HG03108 (cell line): ENCODE results near the gene KCTD17.

Experiments
- ATAC-seq: cut with Tn5 transposase; IDR thresholded peaks from one replicate; pipeline ENCODE4 v1.9.1; 2021; ENCODE audit warnings: moderate library complexity; ENCODE audit not compliant: unreplicated experiment

Gene KCTD17

GRCh38 chr22:37051391-37052385 lies at the start of gene KCTD17:
Gene KCTD17 (plus strand): TSS chr22:37051742. CDS start chr22:37051761, 19 bp downstream.
- peak; percentile 66 for ATAC-seq

DNA sequence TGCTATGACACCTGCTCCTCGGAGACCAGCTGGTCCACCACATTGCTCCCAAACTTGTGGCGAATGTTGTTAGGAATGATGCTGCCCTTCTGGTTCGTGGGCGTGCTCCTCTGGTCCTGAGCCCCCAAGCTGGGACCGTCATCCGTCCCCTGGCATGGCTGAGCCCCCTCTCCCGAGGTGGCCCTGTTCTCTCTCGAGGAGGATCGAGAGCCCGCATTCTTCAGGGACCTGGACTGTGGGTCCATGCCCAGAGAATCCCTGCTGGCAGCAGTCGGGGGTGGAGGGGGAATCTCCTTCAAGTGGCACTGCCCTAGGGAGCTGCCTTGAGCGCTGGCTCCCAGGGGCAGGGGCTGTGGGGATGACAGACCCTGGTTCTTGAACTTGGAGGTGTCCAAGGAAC lies 49.7 kb upstream of the KCTD17 start:
- ATAC-seq, result no peak

DNA sequence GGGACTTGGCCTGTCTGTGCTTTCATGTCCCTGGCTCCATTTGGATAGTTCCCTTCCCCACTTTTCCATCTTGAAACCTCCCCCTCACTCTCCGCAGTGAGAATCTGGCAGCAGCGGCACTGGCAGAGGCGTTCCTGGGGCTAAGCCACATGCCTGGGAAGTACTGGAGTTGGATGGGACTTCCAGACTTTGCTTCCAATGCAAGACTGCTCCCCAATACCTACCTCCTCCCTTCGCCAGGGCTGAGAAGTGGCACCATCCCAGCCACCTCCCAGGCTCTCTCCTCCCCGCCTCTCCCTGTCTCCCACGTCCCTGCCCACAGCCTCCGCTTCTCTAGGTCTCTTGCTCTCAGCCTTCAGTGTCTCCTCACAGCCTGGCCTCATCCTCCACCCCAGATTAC lies 48.9 kb upstream of the KCTD17 start:
- no peak for ATAC-seq

DNA sequence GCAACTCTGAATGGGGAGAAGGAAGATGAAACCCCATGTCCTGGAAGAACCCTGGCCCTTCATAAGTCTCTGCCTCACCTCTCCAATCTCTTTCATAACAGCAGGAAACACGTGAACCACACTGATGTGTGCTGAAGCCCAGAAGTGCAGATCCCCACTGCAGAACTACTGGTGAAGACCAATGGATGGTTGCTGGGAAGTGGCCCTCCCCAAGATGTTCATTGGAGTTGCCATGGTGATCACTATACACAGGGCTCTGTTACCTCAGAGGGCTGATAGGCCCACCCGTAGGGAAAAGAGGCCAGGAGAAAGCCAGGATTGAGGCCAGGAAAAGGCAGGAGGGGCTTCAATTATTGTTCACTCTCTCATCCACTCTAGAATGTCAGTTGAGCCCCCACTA lies 43.9 kb upstream of the KCTD17 start:
- no peak for ATAC-seq

GRCh38 chr22:37008365-37008764 lies 43.2 kb upstream of the KCTD17 start:
- no peak for ATAC-seq

- no peak for ATAC-seq
Observed at GRCh38 chr22:37009490-37009889, 42.1 kb upstream of the KCTD17 start.

GRCh38 chr22:37010174-37010573 lies 41.4 kb upstream of the KCTD17 start:
- ATAC-seq, result no peak

DNA sequence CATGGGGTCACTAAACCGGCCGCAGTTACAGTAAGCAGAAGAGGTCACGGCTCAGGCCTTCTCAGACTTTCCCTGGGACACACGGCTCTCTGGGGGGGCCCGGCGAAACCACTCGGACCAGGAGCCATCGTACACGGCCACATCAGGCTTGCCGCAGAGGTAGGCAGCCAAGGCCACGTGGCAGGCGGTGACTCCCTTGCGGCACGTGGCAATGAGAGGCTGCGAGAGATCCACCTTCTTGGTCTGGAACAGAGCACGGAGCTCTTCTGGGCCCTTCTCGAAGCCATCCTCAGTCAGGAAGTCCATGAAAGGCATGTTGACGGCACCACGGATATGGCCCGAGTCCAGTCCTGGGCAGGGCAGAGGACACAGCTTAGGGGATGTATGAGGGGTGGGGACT lies 40.6 kb upstream of the KCTD17 start:
- no peak for ATAC-seq

- no peak for ATAC-seq
Observed at GRCh38 chr22:37011472-37011871, 40.1 kb upstream of the KCTD17 start.

DNA sequence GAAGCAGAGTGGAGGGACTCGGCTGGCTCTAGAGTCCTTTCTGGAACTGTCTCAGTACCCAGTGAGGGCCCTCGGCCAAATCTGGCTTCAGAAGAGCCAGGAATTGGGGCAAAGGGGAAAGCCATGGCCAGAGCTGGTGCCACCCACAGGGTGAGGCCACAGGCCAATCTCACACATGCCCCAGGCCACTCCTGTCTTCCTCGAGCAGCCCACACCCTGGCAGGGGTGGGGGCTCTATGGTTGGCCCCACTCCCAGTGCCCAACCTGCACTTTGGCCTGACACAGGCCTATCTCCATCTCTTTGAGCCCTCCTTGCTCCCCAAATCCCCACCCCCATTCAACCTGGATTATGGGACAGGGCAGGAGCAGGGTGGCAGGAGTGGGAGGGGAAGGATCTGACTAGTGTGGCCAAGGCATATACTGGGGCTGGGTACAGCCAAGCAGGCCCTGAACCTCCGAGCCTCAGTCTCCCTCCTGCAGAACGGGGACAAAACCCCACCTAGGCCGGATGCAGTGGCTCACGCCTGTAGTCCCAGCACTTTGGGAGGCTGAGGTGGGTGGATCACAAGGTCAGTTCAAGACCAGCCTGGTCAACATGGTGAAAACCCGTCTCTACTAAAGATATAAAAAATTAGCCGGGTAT lies 39.2 kb upstream of the KCTD17 start:
- no peak for ATAC-seq

DNA sequence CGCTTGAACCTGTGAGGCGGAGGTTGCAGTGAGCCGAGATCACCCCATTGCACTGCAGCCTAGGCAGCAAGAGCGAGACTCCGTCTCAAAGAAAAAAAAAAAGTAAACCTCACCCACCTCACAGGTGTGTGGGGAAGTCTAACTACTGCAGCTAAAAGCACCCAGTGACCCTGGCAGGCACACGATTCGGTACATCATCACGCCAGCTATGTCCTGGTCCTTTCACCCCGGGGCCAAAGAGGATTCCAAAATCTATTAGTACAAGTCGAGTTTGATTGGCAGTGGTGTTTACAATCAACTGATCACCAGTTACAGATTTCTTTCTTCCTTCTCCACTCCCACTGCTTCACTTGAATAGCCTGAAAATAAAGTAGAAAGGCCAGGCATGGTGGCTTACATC lies 38.6 kb upstream of the KCTD17 start:
- no peak for ATAC-seq

DNA sequence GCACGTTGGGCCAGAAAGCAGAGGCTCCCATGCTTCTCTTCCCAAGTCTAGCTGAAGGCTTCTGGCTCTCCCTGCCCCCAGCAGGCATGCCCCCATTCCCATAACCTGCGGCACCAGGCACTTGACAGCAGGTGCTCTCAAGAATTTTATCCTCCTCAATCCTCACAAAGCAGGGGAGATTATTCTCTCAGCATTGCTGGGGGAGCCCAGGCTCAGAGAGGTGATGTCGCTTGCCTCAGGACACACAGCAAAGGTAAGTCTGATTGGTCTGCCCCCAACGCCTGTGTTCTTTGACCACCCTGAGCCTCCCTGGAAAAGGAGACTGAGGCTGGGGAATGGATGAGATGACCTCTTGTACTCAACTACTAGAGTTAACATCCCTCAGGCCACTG lies 37.1 kb upstream of the KCTD17 start:
- ATAC-seq, result no peak

DNA sequence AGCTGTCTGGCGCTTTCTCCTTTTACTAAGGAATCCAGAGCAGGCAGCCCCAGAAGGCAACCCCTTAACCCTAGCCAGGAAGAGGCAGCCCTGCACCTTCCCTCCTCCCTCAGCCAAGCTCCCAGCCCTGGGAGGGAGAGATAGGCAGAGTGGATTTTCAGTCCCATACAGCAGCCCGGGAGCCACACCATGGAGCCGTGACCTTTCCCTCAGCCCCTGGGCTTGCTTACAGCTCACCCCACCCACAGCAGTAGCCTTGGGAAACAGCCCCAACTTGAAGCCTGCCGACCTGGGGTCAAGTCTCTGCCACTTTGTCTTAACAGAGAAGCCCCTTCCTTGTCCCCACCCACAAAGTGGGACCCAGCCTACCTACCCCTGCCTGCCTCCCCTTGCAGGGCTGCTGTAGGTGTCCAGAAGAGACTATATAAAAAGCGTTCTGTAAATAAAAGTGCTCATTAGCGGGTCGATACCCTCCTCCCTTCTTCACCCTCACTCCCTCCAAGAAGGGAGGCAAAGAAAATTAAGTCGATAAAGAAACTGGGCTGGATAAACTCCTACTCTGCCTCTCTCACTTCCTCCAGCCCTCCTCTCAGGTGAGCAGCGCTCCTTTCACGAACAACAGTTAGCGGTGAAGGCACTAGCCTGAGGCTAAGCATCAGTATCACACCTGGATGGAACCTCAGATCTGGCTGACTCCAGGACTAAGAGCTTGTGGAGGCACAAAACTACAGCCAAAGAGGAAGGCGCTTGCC lies 36.5 kb upstream of the KCTD17 start:
- ATAC-seq, result no peak

DNA sequence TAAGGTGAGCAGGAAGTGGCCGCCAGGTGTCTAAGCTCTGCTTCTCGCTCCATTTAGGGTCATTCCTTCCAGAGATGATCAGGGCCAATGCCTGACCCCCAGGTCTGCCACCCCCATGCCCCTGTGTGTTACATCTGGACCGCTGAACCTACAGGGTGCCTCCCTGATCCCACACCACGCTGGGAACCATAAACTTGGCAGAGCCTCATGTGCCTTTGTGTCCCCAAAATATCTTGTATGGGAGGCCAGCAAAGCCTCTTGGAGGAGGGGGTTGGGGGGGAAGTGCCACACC lies 36.0 kb upstream of the KCTD17 start:
- no peak for ATAC-seq

- no peak for ATAC-seq
Observed at GRCh38 chr22:37016134-37016910, 35.2 kb upstream of the KCTD17 start.

DNA sequence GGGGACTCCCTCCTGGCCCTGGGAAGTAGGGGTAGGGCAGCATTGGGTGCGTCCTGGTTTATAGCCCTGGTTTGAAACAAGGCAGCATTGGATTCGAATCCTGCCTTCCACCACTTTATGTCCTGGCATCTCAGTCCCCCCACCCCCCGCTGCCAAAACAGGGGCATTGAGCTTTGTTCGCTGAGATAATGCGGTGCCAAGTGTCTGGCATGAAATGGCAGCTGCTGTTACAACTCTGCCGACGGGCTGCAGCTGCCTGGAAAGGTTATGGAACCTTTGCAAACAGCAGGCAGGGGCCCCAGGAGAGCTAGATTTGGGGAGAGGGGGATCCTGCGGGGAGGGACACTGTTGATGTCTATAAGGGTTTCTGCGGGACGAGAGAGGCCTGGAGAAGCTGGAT lies 34.2 kb upstream of the KCTD17 start:
- ATAC-seq, result no peak

GRCh38 chr22:37018086-37018814 lies 33.3 kb upstream of the KCTD17 start:
- no peak for ATAC-seq

DNA sequence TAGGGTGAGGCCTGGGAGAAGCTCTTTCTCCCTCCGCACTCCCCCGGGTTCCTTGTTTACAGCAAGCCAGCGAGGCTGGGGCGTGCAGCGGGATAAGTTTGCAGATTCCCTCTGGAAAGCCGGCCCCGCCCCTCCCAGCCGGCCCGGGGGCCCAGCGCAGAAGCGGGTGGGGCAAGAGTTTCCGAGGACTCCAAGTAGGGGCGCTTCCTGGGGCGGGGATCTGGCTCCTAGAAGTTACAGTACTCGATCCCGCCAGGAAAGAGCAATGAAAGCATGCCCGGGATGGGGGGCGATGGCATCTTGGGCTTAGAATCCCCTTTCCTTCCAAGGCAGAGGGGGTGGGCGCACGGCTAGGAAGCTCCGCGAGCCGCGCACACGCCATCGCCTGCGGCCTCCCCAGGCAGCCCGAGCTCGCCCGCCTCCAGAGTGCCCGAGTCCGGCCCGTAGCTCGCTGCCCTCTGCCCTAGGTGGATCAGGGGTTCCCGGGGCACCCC lies 32.7 kb upstream of the KCTD17 start:
- ATAC-seq, result peak; percentile 16

GRCh38 chr22:37019309-37020191 lies 32.0 kb upstream of the KCTD17 start, which contains the start of the genes MPST and TST:
Gene MPST (plus strand): TSS chr22:37019742. CDS start chr22:37019837, 95 bp downstream.
Gene TST (minus strand): TSS chr22:37019447. CDS start chr22:37018732, 715 bp downstream.
- peak; percentile 71 for ATAC-seq
